H1 (cell line): ENCODE results near the gene DDX42. TPM values are rescaled to one million over a fixed set of nuclear protein-coding genes. Genes with fewer than 3 reads are reported as not detected.
A peak's percentile ranks its signal among the peaks of the same experiment; 100 is the strongest.

Experiments
- CTCF ChIA-PET: fragments of 300-600 bp; sonication (Branson Sonifier 250); formaldehyde crosslinking; loops from one replicate; lab custom pipeline; 2021; ENCODE audit not compliant: partially characterized antibody; lab: Charles Lee
- POLR2A ChIA-PET: fragments of 300-600 bp; sonication (Branson Sonifier 250); formaldehyde crosslinking; loops from one replicate; lab custom pipeline; 2021; ENCODE audit warnings: inconsistent platforms; ENCODE audit not compliant: partially characterized antibody; lab: Charles Lee
- DNase-seq, 2 experiments: peaks; one replicate each; pipeline versions ENCODE4 v3.0.0 to v3.0.0-alpha.2; 2010 to 2022; ENCODE audit warnings: low spot score in 2 of 2, low read depth in 1 of 2, mixed read lengths in 1 of 2
- FAIRE-seq: peaks from 2 replicates; lab custom pipeline; 2011; peaks lifted over from hg19 to GRCh38; lab: Jason Lieb, UNC
- H2AFZ ChIP-seq: 2 replicates; pipeline ENCODE4 v1.8.1; 2012; ENCODE audit warnings: low read length, inconsistent platforms
- H2AK5ac ChIP-seq: 2 replicates; pipeline ENCODE4 v1.6.1; 2013; ENCODE audit warnings: low read depth, low read length
- H2BK120ac ChIP-seq: replicated peaks from 2 replicates; pipeline ENCODE3; 2013; ENCODE audit warnings: low read depth, low read length, inconsistent platforms
- H2BK12ac ChIP-seq: 2 replicates; pipeline ENCODE4 v1.6.1; 2013; ENCODE audit warnings: low read depth, low read length
- H2BK15ac ChIP-seq: 2 replicates; pipeline ENCODE4 v1.6.1; 2013; ENCODE audit warnings: low read length
- H2BK20ac ChIP-seq: 2 replicates; pipeline ENCODE4 v1.6.1; 2013; ENCODE audit warnings: low read length
- H2BK5ac ChIP-seq: 2 replicates; pipeline ENCODE4 v1.6.1; 2013; ENCODE audit warnings: low read depth, low read length
- H3K14ac ChIP-seq: 2 replicates; pipeline ENCODE4 v1.6.1; 2013; ENCODE audit warnings: inconsistent platforms; ENCODE audit not compliant: insufficient read length
- H3K18ac ChIP-seq: 2 replicates; pipeline ENCODE4 v1.6.1; 2013; ENCODE audit warnings: low read length; ENCODE audit errors: extremely low read depth
- H3K23ac ChIP-seq: 2 replicates; pipeline ENCODE4 v1.6.1; 2013; ENCODE audit warnings: inconsistent platforms; ENCODE audit not compliant: insufficient read length
- H3K23me2 ChIP-seq: 2 replicates; pipeline ENCODE4 v1.6.1; 2013; ENCODE audit warnings: low read depth, low read length
- H3K27ac ChIP-seq: 2 replicates; pipeline ENCODE4 v1.6.1; 2011; ENCODE audit warnings: low read depth, low read length, inconsistent platforms
- H3K27me3 ChIP-seq, 4 experiments: replicated peaks in 1 of 4; 1 replicate in 1 of 4; 2 replicates in 3 of 4; pipeline versions ENCODE4 v1.6.1 to v1.8.1; 2011 to 2013; ENCODE audit warnings: low read length in 3 of 4, mild to moderate bottlenecking in 3 of 4, inconsistent platforms in 2 of 4, mixed read lengths in 2 of 4, moderate library complexity in 1 of 4; ENCODE audit not compliant: control insufficient read depth in 3 of 4, insufficient read depth in 3 of 4; ENCODE audit errors: extremely low read depth in 1 of 4
- H3K36me3 ChIP-seq, 4 experiments: 2 replicates each; pipeline versions ENCODE4 v1.6.1 to v1.8.1; 2011 to 2013; ENCODE audit warnings: mild to moderate bottlenecking in 4 of 4, low read length in 3 of 4, moderate library complexity in 2 of 4, control low read depth in 1 of 4, inconsistent platforms in 1 of 4; ENCODE audit not compliant: insufficient read depth in 4 of 4, control insufficient read depth in 2 of 4
- H3K4ac ChIP-seq: replicated peaks from 2 replicates; pipeline ENCODE3; 2013; ENCODE audit warnings: low read length, low read depth, mixed read lengths, inconsistent platforms; ENCODE audit not compliant: insufficient read length
- H3K4me1 ChIP-seq, 4 experiments: replicated peaks in 1 of 4; 1 replicate in 1 of 4; 2 replicates in 3 of 4; pipeline versions ENCODE4 v1.6.1 to v1.8.1; 2011 to 2013; ENCODE audit warnings: low read length in 3 of 4, inconsistent platforms in 2 of 4, mixed read lengths in 1 of 4; ENCODE audit not compliant: insufficient read depth in 4 of 4, control insufficient read depth in 3 of 4
- H3K4me2 ChIP-seq, 2 experiments: 2 replicates each; pipeline versions ENCODE4 v1.6.1 to v1.8.1; 2011 to 2013; ENCODE audit warnings: low read depth in 2 of 2, low read length in 2 of 2, control low read depth in 1 of 2, inconsistent platforms in 1 of 2, mild to moderate bottlenecking in 1 of 2; ENCODE audit not compliant: insufficient read depth in 1 of 2
- H3K4me3 ChIP-seq, 4 experiments: fragments of 200-600, 300-600 bp in 1 of 4; sonication (generic), shearing (Covaris generic), sonication (Bioruptor Twin) in 1 of 4; 2 replicates each; pipeline versions ENCODE4 v1.5.1 to v1.8.1; 2011 to 2016; ENCODE audit warnings: low read length in 4 of 4, low read depth in 3 of 4, control low read depth in 2 of 4, inconsistent platforms in 2 of 4, mild to moderate bottlenecking in 2 of 4, mixed read lengths in 1 of 4, moderate library complexity in 1 of 4; ENCODE audit not compliant: insufficient read depth in 2 of 4; ENCODE audit errors: extremely low read depth in 1 of 4
- H3K56ac ChIP-seq: replicated peaks from 2 replicates; pipeline ENCODE3; 2013; ENCODE audit warnings: low read depth, mild to moderate bottlenecking, mixed read lengths, low read length, inconsistent platforms; ENCODE audit not compliant: insufficient read length
- H3K79me1 ChIP-seq: 2 replicates; pipeline ENCODE4 v1.6.1; 2013; ENCODE audit warnings: low read depth, low read length, control low read depth
- H3K79me2 ChIP-seq, 2 experiments: 2 replicates each; pipeline versions ENCODE4 v1.6.1 to v1.8.1; 2012 to 2013; ENCODE audit warnings: low read length in 2 of 2, mild to moderate bottlenecking in 2 of 2, inconsistent platforms in 1 of 2; ENCODE audit not compliant: insufficient read depth in 2 of 2, control insufficient read depth in 1 of 2
- H3K9ac ChIP-seq, 4 experiments: replicated peaks in 1 of 4; 1 replicate in 1 of 4; 2 replicates in 3 of 4; pipeline versions ENCODE4 v1.6.1 to v1.8.1; 2011 to 2013; ENCODE audit warnings: low read depth in 3 of 4, low read length in 3 of 4, control low read depth in 2 of 4, mild to moderate bottlenecking in 2 of 4, moderate library complexity in 2 of 4, inconsistent platforms in 1 of 4; ENCODE audit errors: extremely low read depth in 1 of 4
- H3K9me3 ChIP-seq, 2 experiments: 2 replicates each; pipeline versions ENCODE4 v1.6.1 to v1.8.1; 2012 to 2013; ENCODE audit warnings: mild to moderate bottlenecking in 2 of 2, moderate library complexity in 2 of 2, control low read depth in 1 of 2, inconsistent platforms in 1 of 2, low read depth in 1 of 2, low read length in 1 of 2, mixed read lengths in 1 of 2; ENCODE audit not compliant: insufficient read depth in 2 of 2
- H4K20me1 ChIP-seq, 2 experiments: replicated peaks in 1 of 2; 2 replicates each; pipeline versions ENCODE3 to v1.8.1; 2011 to 2013; ENCODE audit warnings: inconsistent platforms in 2 of 2, low read length in 2 of 2, mild to moderate bottlenecking in 1 of 2; ENCODE audit not compliant: insufficient read depth in 2 of 2, control insufficient read depth in 1 of 2
- H4K5ac ChIP-seq: 2 replicates; pipeline ENCODE4 v1.6.1; 2013; ENCODE audit warnings: low read length, low read depth, mixed read lengths, inconsistent platforms; ENCODE audit not compliant: insufficient read length
- H4K8ac ChIP-seq: 2 replicates; pipeline ENCODE4 v1.8.0; 2013; ENCODE audit warnings: mild to moderate bottlenecking, moderate library complexity, low read length, inconsistent platforms; ENCODE audit not compliant: insufficient read depth; ENCODE audit errors: extremely low read depth
- H4K91ac ChIP-seq: replicated peaks from 2 replicates; pipeline ENCODE3; 2013; ENCODE audit warnings: low read length, mixed read lengths, inconsistent platforms; ENCODE audit not compliant: insufficient read length
- CTCF ChIP-seq, 3 experiments: IDR thresholded peaks; 1 replicate in 2 of 3; 2 replicates in 1 of 3; pipeline versions ENCODE4 v1.5.1 to v1.6.1; 2011; ENCODE audit warnings: low read length in 3 of 3, mild to moderate bottlenecking in 3 of 3, inconsistent platforms in 2 of 3, low read depth in 1 of 3, moderate library complexity in 1 of 3; ENCODE audit not compliant: insufficient read depth in 1 of 3; ENCODE audit errors: control extremely low read depth in 1 of 3
- FOSL1 ChIP-seq: IDR thresholded peaks from 2 replicates; pipeline ENCODE4 v1.6.1; 2011; ENCODE audit warnings: mild to moderate bottlenecking, low read depth, low read length, moderate library complexity; ENCODE audit not compliant: insufficient read depth
- KDM5A ChIP-seq: fragments of 200-600 bp; IDR thresholded peaks from 2 replicates; pipeline ENCODE4 v1.7.1; 2012; ENCODE audit warnings: mild to moderate bottlenecking, low read length, inconsistent platforms, mixed read lengths
- RAD21 ChIP-seq, 2 experiments: IDR thresholded peaks in 1 of 2; conservative IDR thresholded peaks in 1 of 2; 2 replicates each; pipeline ENCODE4 v1.6.1; 2011; ENCODE audit warnings: low read depth in 2 of 2, low read length in 2 of 2, improper control_type of control experiment in 1 of 2, inconsistent platforms in 1 of 2, mild to moderate bottlenecking in 1 of 2, moderate library complexity in 1 of 2
- SIX5 ChIP-seq: IDR thresholded peaks from 2 replicates; pipeline ENCODE4 v1.6.1; 2011; ENCODE audit warnings: mild to moderate bottlenecking, low read depth, low read length
- USF2 ChIP-seq: IDR thresholded peaks from 2 replicates; pipeline ENCODE4 v1.6.1; 2011; ENCODE audit warnings: low read length, improper control_type of control experiment
- WGBS, 2 experiments: shearing (Covaris generic) in 1 of 2; methylation state at CpG; one replicate each; pipeline versions ENCODE4 v1.1.6 to v1.1.7; 2013 to 2015; ENCODE audit warnings: low lambda C conversion rate in 2 of 2, mixed read lengths in 2 of 2, inconsistent platforms in 1 of 2, low coverage in 1 of 2, missing lambda C conversion rate in 1 of 2; ENCODE audit not compliant: insufficient replicate concordance in 2 of 2, insufficient coverage in 1 of 2, insufficient read length in 1 of 2; ENCODE audit errors: extremely low coverage in 1 of 2, missing lambda C conversion rate in 1 of 2; 5-methylcytosine and 5-hydroxymethylcytosine counted together
- polyA plus RNA-seq, 7 experiments: library from polyadenylated mRNA; depleted of rRNA in 3 of 7; stranded (reverse) in 5 of 7; unstranded in 2 of 7; fragments of >200 nt in 5 of 7; fragments of 200-250 nt in 2 of 7; gene quantifications; 1 replicate in 5 of 7; 2 replicates in 1 of 7; 4 replicates in 1 of 7; pipeline versions ENCODE4 v1.2.1 to v1.2.3, GENCODE V29; 2011 to 2013; ENCODE audit warnings: missing spikeins in 2 of 7, mixed read lengths in 2 of 7
- total RNA-seq: library from RNA; stranded (reverse); fragmentation: NEBNext Ultra II Directional; extraction: Animal tissue kit (Norgen Biotek cat#: 25700); gene quantifications from 2 replicates; pipeline ENCODE4 v1.2.1, GENCODE V29; 2021

The DDX42 gene
- total and polyA plus RNA-seq, 2 of the 8 experiments (the other 6 are each of a cell fraction or from before 2014, with no cell fraction given) = 40.6 to 114 TPM

GRCh38 chr17:63827002-63827800, 53.2 kb downstream of the DDX42 start, which contains the start of the genes FTSJ3 and PSMC5:
Gene FTSJ3 (minus strand): TSS chr17:63827663. CDS start chr17:63826902, 761 bp downstream.
Gene PSMC5 (plus strand): TSS chr17:63827431. CDS start chr17:63827491, 60 bp downstream.
- H2BK12ac ChIP-seq = peak within 1 kb of the TSS; percentile 78
- peaks cover 8% of the 10 kb centered on the region for H3K23me2 ChIP-seq
- peak within 1 kb of the TSS; percentile 90 for H4K5ac ChIP-seq
- H3K14ac ChIP-seq = no peak within 1 kb of the TSS
- no peak within 1 kb of the TSS for H2AK5ac ChIP-seq
- H3K9me3 ChIP-seq = no peaks in the 10 kb centered on the region
- H2BK15ac ChIP-seq = no peak within 1 kb of the TSS
- H4K8ac ChIP-seq = peak within 1 kb of the TSS; percentile 98; the same call in 1 of the 2 replicates
- H3K56ac ChIP-seq = peak within 1 kb of the TSS; percentile 71
- peak within 1 kb of the TSS; percentile 87 to 93 for H3K4me2 ChIP-seq
- H3K79me1 ChIP-seq = peaks cover 18% of the 10 kb centered on the region; the same call in 1 of the 2 replicates
- H3K4me1 ChIP-seq = peaks cover 0 to 3% (median 0%) of the 10 kb centered on the region in 4 experiments; a peak in 1 of 7 replicates
- H4K20me1 ChIP-seq = peaks cover 2 to 21% of the 10 kb centered on the region in 2 experiments
- peak within 1 kb of the TSS; percentile 96 for H2BK5ac ChIP-seq
- H3K27me3 ChIP-seq = no peaks in the 10 kb centered on the region
- H2AFZ ChIP-seq = peak within 1 kb of the TSS; percentile 83
- peak within 1 kb of the TSS; percentile 66 for H2BK120ac ChIP-seq
- 1% methylated on average over 45 of the region's 58 CpGs; no CpG with 5 or more reads in 1 of the 2 experiments for WGBS, 2 experiments
- peak; percentile 75 to 92 for DNase-seq
- H3K27ac ChIP-seq = peak within 1 kb of the TSS; percentile 99
- H3K4ac ChIP-seq = peak within 1 kb of the TSS; percentile 70
- no peak within 1 kb of the TSS for H2BK20ac ChIP-seq
- peaks cover 0 to 38% of the 10 kb centered on the region in 2 experiments; a peak in 3 of 4 replicates for H3K79me2 ChIP-seq
- peaks cover 52 to 72% (median 66%) of the 10 kb centered on the region in 4 experiments for H3K36me3 ChIP-seq
- peak within 1 kb of the TSS; percentile 77 to 96 (median 94) for H3K9ac ChIP-seq
- peak within 1 kb of the TSS; percentile 62 for H3K18ac ChIP-seq
- peak within 1 kb of the TSS; percentile 75 for H4K91ac ChIP-seq
- CTCF ChIA-PET = interaction anchor here (0.6 to 7.5 kb wide), 7 partner anchors 6 to 28 kb away, joined by 3 to 61 read pairs (median 5); no protein-coding TSS in a partner anchor
- peak within 1 kb of the TSS; percentile 76 to 99 (median 94) for H3K4me3 ChIP-seq
- POLR2A ChIA-PET = interaction anchor here (0.6 to 32.3 kb wide), 10 partner anchors 5 to 117 kb away, joined by 3 to 593 read pairs (median 4); partner anchors contain the start of genes CCDC47, DDX42, FTSJ3 and PSMC5
- no peak within 1 kb of the TSS for H3K23ac ChIP-seq
- no peak for FAIRE-seq
- TF ChIP-seq RAD21 (IDR thresholded peaks at IDR 0.05 in 1 of 2, conservative IDR thresholded peaks at IDR 0.05 in 1 of 2; ENCODE audit: low read depth in 2 of 2, low read length in 2 of 2) (no peak), USF2 (no peak), SIX5 (peak; percentile 62), CTCF (IDR thresholded peaks at IDR 0.05; ENCODE audit: control extremely low read depth in 1 of 3, insufficient read depth in 1 of 3, low read depth in 1 of 3, low read length in 3 of 3) (peak; percentile 46 to 70 (median 67)), FOSL1 (no peak), KDM5A (no peak; the same call in 1 of the 2 replicates)
